Left cardiac atrium (tissue), 4 donors: Measurements from ENCODE around the gene PCDHGC4. TPM values are rescaled to one million over a fixed set of nuclear protein-coding genes. Genes with fewer than 3 reads are reported as not detected.

Source experiments
- ATAC-seq, 2 donors: fragments of 200-7000 bp; cut with Tn5 transposase; one replicate each; pipeline ENCODE4 v1.9.1; 2020; ENCODE audit warnings: mild to moderate bottlenecking in 2 of 2, moderate library complexity in 2 of 2
- DNase-seq: peaks from one replicate; pipeline ENCODE4 v3.0.0-alpha.2; 2020
- intact Hi-C, 2 donors: fragments of 100-400 bp; cut with DNase I; formaldehyde crosslinking; loops; one replicate each; pipeline versions ENCODE4 v1.14.1 to v1.15.1; 2022 to 2023
- total RNA-seq, 2 donors: library from RNA; stranded (reverse); fragmentation: NEBNext Ultra II Directional; extraction: Animal tissue kit (Norgen Biotek cat#: 25700); gene quantifications; one replicate each; pipeline ENCODE4 v1.2.1, GENCODE V29; 2021
- donor health status: DM: no; HTN: yes; CAD: no.
- donor health status: DM: no; HTN: yes; CAD: no; lungs with severe emphysema.
- donor health status: DM: yes; HTN: yes; CAD: no.
- donor health status: Dilated cardiomyopathy.

PCDHGC4 gene
- total RNA-seq, 2 donors from 2014 or later = 1.4 to 1.7 TPM

DNA sequence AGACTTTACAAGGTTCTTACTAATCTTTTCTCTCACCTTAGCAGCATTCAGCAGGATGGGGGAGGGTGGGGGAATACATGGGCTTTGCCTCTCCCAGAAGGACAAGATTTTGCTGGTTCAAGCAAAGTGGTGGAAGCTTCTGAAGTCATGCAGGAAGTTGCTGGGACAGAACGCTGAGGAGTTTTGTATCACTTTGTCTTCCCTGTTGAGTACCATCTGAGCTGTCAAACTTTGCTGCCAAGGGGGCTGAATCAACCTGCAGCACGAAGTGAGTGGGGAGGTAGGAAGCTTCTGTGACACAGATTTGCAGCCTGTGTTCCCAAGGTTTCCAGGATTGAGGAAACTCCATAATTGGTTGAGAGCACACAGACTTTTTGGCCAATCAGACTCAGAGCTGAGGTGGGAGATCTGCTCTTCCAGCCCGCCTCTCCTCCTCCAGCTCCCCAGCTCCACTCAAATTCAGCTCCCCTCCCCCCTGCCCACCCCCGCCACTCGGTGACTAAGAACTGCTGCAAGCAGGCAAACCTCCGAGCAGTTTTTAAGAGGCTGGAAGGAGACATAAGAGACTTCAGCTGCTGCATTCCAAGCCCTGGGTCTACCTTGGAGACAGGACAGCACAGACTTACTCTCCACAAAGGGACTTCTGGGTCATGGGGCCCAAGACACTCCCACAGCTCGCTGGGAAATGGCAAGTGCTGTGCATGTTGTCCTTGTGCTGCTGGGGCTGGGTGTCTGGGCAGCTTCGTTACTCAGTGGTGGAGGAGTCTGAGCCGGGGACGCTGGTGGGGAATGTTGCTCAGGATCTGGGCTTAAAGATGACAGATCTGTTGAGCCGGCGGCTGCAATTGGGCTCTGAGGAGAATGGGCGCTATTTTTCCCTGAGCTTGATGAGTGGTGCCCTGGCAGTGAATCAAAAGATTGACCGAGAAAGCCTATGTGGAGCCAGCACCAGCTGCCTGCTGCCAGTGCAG is 4.0 kb downstream of the PCDHGC4 start, which contains the start of gene PCDHGC5:
Gene PCDHGC5, plus strand, starts transcription at position 491 of the 971 bp plus-strand sequence. Its CDS starts 160 bp downstream, at position 651.
- no peak for DNase-seq
- intact Hi-C loops = no loop called here
- ATAC-seq = peak in 1 of 2 donors; percentile 18

DNA sequence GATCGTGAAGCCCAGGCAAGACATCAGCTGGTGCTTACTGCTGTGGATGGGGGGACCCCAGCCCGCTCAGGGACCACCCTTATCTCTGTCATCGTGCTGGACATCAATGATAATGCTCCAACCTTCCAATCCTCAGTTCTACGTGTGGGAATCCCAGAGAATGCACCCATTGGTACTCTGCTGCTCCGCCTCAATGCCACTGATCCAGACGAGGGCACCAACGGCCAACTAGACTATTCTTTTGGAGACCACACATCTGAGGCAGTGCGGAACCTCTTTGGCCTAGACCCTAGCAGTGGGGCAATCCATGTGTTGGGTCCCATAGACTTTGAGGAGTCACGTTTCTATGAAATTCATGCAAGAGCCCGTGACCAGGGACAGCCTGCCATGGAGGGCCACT is 5.0 kb downstream of the PCDHGC4 start:
- DNase-seq (no peak), ATAC-seq (no peak)
- intact Hi-C loops = no loop called here

DNA sequence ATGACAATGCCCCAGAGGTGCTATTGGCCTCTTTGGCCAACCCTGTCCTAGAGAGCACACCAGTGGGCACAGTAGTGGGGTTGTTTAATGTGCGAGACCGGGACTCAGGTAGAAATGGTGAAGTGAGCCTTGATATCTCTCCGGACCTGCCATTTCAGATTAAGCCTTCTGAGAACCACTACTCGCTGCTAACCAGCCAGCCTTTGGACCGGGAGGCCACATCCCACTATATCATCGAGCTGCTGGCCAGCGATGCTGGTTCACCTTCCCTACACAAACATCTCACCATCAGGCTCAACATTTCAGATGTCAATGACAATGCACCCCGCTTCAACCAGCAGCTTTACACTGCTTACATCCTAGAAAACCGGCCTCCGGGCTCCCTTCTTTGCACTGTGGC is 5.4 kb downstream of the PCDHGC4 start:
- intact Hi-C loops = no loop called here
- no peak for ATAC-seq
- DNase-seq = no peak

DNA sequence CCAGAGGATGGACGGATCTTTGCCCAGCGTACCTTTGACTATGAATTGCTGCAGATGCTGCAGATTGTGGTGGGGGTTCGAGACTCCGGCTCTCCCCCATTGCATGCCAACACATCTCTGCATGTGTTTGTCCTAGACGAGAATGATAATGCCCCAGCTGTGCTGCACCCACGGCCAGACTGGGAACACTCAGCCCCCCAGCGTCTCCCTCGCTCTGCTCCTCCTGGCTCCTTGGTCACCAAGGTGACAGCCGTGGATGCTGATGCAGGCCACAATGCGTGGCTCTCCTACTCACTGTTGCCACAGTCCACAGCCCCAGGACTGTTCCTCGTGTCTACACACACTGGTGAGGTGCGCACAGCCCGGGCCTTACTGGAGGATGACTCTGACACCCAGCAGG is 5.9 kb downstream of the PCDHGC4 start:
- intact Hi-C loops = no loop called here
- ATAC-seq (no peak), DNase-seq (no peak)

DNA sequence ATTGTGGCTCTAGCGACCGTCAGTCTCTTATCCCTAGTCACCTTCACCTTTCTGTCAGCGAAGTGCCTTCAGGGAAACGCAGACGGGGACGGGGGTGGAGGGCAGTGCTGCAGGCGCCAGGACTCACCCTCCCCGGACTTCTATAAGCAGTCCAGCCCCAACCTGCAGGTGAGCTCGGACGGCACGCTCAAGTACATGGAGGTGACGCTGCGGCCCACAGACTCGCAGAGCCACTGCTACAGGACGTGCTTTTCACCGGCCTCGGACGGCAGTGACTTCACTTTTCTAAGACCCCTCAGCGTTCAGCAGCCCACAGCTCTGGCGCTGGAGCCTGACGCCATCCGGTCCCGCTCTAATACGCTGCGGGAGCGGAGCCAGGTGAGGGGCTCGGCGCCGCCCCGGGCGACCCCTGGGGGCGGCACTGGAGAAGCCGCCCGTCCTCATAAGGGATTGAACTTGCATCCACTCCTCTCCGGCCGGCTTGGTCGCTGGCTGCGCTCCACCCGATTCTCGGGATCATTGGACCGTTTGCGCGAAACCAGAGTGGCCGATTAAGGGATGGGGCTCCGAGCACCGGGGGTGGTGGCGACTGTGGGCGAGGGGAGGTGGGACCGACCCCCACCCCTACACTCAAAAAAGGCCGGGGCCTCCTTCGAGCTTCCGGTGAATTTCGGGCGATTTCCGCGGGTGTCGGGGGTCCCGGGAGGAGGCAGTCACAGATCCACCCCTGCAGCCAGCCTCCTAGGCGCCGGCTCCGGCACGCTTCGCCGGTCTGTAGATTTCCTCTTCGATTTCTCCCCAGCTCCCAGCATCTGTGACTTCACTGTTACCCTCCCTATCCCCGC is 6.7 kb downstream of the PCDHGC4 start:
- no peak for DNase-seq
- intact Hi-C loops = no loop called here

DNA sequence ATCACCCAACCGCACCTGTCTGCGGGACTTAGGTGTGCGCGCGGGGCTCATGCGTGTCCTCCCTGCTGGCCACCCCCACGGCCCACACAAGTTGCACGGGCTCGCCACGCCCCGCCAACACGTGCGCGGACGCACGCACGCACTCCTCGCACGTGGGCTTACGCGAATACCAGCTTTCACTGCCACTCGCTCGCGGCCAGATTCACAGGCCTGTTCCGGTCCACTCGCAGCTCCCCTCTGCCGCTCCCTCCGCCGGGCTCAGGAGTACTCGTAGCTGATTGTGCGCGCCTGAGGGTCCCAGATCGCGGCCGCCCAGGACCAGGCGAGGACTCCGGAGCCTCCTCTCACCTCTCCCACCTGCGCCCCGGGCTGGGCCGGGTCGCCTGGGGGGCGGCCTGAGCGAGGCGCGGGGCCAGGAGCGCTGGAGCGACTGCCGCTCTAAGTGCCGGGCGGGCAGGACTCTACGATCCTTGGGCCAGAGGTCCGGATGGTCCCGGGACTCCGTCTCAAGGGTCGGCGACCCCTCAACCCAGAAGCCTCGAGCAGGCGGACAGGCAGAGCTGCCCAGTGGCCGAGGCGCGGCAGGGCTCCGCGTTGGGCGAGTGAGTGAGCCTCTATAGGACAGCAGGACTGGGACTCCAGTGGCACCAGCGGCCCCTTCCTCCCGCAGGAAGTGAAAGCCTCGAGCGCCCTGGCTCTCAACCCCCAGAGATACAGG is 7.5 kb downstream of the PCDHGC4 start:
- ATAC-seq = peak; percentile 7 to 45
- intact Hi-C loops = no loop called here
- no peak for DNase-seq

More for the DNA sequence above, 6.7 kb downstream of the PCDHGC4 start:
- no peak for ATAC-seq

DNA sequence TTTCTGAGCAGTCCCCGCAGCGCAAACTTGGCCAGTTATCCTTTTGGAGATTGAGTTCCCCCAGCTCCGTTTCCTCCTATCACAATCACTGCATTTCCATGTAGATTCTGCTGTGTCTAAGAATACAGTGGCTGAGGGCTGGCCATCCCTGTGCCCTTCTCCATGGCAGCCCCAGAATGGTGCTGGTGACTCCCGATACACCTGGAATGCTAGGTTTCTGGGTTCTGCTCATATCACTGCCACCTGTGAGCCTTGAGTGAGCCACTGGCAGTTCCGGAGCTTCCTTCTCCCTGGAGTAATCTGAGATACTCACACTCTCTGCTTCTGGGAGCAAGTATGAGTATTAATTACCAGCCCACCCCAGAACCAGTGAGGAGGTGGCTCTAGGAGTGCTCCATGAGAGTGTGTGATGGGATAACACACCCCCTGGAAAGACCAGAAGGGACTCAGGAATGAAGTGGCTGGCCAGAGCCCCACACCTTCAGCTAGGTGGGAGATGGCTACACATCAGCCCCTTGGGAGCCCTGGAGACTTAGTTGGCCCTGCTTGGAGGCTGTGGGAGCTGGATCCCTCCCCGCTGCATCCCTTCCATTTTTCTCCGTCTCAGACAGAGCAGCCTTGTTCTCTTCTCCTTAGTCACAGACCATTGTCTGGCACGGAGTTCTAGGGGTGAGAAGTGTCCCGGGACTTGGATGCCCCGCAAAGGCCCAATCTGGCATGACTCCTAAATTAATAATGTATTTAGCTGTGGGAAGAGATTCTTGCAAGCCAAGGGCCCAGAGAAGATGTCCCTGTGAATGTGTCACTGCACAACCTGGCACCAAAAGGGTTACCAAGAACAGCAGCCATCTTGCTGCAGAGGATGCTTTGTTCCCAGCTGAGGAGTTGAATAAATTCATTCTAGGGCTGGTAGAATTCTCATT is 8.9 kb downstream of the PCDHGC4 start:
- peak; percentile 44 for DNase-seq
- peak; percentile 46 to 76 for ATAC-seq
- intact Hi-C loops = no loop called here

DNA sequence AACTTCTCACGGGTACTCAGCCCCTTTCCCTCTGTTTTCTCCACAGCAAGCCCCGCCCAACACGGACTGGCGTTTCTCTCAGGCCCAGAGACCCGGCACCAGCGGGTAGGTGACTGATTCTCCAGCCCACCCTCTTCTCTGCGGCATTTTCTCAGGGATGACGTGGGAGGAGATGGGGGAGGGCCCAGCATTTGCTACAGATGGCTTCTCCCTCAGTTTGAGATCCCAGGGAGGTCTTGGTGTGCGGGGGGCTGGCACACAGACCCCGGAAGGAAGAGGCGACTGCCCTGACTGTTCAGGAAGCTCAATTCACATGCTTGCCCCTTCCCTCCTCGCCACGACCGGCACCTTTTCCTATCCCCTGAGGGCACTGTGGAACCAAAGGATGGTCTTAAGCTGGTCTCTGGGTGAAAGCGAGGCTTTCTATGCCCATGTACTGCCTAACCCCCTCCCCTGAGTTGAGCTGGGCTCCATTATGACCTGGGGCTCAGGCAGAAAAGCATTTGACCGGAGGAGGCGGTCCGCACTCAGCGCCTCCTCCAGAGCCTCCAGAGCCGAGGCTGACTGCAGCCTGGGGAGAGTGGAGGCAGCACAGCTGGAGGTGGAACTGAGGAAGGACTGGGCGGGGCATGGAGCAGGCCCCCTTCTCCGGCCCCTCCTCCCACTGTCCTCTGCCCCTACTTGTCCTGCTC is 10.1 kb downstream of the PCDHGC4 start:
- DNase-seq (no peak), ATAC-seq (no peak)
- intact Hi-C loops = no loop called here

DNA sequence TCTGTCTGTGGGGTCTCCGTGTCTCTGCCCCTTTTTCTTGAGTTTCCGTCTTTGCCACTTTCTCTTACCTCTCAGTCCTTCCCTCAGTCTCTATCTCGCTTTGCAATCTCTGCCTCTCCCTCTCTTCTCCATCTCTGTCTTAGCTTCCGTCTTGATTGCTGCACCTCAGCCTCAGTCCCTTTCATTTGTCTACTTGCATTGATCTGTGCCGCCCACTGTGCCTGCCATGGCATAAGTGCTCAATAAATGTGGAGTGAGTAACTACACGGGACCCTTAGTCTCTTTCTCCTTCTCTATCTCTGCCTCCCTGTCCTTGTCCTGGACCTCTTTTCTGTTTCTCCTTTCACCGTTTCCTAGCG is 10.6 kb downstream of the PCDHGC4 start:
- no peak for DNase-seq
- intact Hi-C loops = no loop called here
- ATAC-seq = no peak

DNA sequence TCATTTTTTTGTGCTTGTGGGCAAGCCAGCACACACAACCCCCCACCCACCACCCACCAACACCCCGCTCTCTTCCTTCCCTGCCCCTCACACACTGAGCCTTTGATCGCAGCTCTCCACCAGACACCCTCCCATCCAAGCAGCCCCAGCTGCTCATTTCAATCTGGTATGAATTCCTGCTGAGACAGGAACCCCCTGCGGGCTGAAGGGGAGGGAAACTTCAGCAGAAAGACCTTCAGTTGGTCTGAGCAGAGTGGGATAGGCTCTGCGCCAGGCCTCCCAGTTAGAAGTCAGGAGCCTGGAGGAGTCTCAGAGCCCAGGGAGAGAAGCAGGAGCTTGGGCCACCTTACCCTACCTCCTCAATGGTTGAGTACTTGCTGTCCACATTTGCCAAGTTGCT is 11.2 kb downstream of the PCDHGC4 start:
- ATAC-seq (no peak), DNase-seq (no peak)
- intact Hi-C loops = no loop called here

DNA sequence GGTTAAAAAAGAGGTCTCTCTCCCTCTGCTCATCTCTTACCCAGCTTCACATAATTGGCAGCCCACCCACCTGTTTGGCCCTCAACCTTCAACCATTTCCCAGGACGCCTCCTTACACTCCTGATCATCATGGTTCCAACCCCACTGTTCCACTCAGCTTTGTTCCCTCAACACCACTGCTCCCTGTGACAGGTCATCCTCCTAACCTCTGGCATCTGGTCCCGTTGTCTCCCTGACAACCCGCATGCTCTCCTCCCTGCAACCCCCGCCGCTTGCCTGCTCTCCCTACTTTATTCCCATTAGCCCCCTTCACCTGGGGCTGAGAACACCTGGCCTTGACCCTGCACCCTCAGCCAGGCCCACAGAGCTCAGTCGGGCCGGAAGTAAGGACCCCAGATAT is 16.9 kb downstream of the PCDHGC4 start:
- DNase-seq (no peak), ATAC-seq (no peak)
- intact Hi-C loops = no loop called here

DNA sequence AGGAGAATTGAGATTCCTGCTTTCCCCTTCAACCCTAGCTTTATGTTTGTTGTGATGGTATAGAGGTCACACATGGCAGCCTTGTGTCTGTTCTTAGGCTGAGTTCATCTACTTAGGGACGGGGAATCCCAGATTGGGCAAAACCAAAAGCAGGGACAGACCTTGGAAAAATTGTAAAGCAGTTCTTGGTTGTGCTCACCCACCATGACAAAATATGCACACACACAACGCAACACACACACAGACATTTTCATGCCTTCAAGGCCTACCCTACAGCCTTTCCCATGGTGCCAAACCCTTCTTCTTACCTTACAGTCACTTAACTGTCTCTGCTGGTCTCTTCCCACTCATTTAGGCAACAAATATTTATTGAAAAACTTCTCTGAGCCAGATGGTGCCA is 18.9 kb downstream of the PCDHGC4 start:
- no peak for DNase-seq
- no peak for ATAC-seq
- intact Hi-C loops = no loop called here

DNA sequence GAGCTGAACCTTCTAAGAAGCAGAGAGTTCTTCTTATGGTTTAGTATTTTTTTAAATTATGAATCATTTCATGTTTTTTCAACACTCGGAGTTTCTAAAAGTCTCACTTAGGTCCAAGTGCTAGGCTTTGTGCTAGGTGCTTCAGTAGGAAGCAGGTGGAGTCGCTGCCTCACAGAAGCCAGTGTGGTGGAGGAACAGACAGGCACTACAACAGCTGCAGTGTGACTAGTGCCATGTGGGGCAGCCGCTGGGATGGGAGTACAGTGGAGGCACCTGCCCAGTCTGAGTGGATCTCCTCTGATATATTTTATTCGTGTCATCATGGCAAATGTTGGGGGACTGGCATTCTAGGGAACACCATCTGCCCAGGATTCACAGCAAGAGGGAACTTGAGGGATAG is 19.4 kb downstream of the PCDHGC4 start:
- ATAC-seq = no peak
- intact Hi-C loops = no loop called here
- no peak for DNase-seq

DNA sequence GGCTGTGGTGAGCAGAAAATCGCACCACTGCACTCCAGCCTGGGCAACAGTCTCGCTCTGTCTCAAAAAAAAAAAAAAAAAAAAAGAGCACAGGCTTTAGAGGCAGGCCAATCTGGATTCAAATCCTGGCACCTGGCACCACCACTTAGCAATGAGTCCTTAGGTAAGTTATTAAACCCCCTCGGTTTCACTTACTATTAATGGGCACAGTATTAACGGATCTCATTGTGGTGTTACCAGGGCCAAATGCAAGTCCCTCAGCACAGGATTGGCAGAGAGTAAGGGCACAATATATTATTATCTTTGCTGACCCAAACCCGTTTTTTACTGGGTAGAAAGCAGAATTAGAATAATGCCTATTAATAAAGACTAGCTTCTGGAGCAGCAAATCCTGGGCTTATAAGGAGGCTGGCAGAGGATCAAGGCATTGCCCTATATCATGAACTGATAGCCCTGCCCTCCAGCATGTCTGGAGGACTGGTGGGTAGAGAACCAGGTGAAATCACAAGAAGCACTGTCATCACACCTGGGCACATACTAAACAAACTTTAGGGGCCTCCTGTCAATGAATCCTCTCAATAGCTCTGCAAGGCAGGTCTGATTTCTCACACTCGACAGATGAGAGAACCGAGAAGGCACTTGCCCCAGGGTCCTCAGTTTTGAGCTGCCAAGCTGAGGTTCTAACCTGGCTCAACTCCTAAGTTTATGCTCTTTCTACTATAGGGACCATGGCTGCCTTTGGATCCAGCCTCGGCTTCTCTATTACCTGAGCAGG is 21.7 kb downstream of the PCDHGC4 start:
- ATAC-seq = no peak
- intact Hi-C loops = no loop called here
- no peak for DNase-seq

DNA sequence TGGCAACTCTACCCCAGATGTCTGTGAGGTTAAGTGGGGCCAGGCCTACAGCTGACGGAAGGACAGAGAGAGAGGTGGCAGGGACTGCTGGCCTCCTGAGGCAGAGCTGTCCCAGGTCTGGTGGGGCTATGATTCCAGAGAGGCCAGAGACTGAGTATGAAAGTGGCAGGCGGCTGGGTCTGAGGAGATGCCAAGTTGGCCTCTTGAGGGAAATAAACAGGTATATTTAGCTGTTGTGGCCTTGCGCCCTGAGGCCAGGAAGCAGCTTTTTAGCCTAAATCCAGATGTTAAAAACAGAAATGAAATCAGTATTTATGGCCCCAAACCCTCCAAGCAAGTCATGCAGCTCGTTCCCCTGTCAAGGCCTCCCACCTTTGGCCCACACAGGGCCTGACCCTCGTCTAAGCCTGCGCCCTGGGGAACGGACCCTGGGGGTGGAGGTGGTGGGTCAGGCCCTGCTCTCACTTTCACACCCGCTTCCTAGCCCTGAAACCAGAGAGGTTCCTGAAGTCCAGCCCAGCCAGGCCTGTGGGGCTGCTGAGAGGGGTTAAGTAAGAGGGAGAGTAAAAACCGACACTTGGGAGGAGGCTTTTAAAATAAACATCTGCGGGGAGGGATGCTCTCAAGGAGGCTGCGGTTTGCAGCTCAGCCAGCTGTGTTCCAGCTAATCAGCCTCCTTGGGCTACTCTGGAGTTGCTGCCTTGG is 22.7 kb downstream of the PCDHGC4 start:
- ATAC-seq (peak; percentile 25 to 63), DNase-seq (peak; percentile 56)
- intact Hi-C loops = no loop called here

DNA sequence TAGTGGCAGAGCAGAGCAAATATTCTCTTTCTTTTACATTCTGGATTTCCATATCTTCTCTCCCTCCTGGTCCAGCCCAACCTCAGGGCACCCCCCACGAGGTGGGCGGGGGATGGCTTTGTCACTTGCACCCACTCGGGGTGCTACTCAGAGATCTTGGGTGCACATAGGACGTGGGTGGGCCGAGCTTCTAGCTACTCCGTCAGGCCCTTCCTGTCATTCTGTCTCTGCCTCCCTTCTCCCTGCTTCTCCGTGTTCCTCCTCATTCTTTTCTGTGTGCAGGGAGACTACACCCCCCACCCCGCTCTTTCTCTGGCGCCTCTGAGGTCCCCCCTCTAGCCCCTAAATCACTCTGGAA is 23.6 kb downstream of the PCDHGC4 start:
- intact Hi-C loops = no loop called here
- DNase-seq = no peak

More for the DNA sequence above, 23.6 kb downstream of the PCDHGC4 start:
- peak in 1 of 2 donors; percentile 2 for ATAC-seq
